Mesenteric fat pad (tissue), 1 donor: ENCODE results near the gene SYNDIG1. TPM values are rescaled to one million over a fixed set of nuclear protein-coding genes. Genes with fewer than 3 reads are reported as not detected.
A peak's percentile ranks its signal among the peaks of the same experiment; 100 is the strongest.

Source experiments
- DNase-seq: peaks from one replicate; pipeline ENCODE4 v3.0.0-alpha.2; 2020; ENCODE audit warnings: low spot score
- total RNA-seq: library from RNA; stranded (reverse); fragmentation: NEBNext Ultra II Directional; extraction: Animal tissue kit (Norgen Biotek cat#: 25700); gene quantifications from one replicate; pipeline ENCODE4 v1.2.1, GENCODE V29; 2021
- donor health status: DM: yes; HTN: yes; CAD: no.

SYNDIG1 gene
- total RNA-seq, 1 donor from 2014 or later: 0.77 TPM

DNA sequence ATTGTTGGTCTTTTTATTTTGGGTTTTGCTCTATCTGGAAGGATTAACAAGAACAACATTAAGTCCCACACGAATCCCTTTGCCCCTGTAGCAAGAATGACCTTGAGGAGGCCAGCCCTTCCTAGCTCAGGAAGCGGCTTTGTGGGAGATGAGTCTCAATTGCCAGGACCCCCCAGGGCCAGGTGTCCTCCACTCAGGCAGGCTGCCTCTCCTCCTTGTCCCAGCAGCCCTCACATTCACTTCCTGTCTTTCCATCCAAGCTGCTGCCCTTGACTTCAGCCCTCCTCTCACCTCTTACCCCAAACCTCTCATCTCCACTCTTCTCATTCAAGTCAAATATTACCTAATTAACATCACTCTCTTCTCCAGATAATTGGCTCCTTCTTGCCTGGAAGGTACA lies 22.6 kb upstream of the SYNDIG1 start:
- no peak for DNase-seq

DNA sequence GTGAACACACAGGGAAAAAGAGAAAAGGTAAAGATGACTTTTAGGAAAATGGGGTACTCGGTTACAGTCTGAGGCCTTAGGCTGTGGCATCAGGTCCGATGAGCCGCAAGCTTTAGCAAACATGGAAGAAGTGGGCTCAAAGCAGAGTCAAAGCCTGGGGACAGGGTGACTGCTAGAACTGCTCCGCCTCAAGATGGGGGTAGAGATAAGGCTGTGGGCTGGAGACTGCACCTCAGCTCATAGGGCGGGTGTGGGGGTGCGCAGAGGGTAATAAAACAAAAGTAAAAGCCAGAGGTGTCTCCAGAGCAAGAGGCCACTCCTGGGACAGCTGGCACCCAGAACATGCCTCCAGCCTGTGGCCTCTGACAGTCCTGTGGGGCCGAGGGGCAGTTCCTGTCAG lies 21.3 kb upstream of the SYNDIG1 start:
- DNase-seq: no peak

DNA sequence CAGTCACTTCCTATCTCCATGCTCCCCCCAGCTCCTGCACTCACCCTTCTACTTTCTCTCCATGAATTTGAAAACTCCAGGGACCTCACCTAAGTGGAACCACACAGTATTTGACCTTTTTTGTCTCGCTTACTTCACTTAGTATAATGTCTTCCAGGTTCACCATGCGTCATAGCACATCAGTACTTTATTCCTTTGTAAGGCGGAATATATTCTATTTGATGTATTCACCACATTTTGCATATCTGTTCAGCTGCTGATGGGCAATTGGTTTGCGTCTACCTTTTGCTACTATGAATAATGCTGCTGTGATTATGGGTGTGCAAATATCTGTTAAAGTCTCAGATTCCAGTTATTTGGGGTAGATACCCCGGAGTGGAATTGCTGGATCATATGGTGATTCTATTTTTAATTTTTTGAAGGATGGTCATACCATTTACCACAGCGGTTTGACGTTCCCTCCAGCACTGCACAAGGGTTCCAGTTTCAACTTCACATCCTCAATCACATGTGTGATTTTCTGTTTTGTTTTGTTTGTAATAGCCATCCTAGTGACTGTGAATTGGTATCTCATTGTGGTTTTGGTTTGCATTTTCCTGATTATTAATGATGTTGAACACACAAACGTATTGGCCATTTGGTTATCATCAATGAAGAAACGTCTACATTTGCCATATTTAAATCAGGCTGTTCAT lies 20.3 kb upstream of the SYNDIG1 start:
- DNase-seq: no peak

DNA sequence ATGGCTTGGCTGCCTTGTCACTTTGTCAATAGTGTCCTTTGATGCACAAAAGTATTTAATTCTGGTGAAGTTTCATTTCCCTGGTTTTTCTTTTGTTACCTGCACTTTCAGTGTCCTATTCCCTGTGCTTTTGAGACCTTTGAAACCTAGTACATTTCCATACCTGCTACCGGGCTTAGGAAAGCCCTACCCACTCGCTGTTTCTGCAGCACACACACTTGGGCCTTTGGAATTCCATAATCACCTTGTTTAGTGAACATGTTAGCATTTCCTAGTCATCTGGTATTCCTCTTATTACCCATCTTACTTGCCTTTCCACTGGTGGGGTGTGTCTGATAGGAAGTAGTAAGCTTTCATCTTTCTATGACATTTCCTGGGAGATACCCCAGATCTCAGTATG lies 19.3 kb upstream of the SYNDIG1 start:
- DNase-seq: no peak

DNA sequence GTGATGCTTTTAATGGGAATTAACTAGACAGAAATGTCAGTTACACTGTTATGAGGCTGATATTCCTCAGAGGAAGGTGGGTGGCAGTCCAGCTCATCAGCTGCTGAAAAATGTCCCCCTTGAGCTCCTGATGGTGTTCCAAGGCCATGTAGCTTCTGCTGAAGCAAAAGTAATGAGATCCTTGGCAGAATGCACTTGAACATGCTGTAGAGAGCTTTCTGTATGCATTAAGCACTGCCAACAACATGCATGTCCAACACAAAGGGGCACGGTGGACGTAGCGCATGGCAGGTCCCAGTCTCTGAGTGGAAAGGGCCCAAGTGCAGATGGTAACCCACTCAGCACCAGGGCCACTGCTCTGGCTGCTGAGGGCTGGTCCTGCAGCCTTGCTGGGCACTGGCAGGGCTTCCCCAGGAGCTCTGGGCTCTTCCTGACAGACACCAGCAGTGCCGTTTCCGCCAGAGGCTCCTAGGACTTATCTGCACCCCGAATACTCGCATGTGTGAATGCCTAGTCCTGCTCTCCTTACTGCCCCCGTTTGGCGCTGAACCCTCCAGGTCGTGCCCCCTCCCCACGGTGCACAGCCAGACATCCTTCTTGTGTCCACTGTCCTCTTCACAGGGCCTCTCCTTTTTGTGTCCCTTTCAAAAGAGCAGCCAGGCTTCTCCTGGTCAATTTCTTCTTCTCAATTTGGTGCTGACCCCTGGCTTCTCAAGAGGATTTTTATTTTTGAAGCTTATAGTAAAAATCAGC lies 18.6 kb upstream of the SYNDIG1 start:
- DNase-seq: no peak

DNA sequence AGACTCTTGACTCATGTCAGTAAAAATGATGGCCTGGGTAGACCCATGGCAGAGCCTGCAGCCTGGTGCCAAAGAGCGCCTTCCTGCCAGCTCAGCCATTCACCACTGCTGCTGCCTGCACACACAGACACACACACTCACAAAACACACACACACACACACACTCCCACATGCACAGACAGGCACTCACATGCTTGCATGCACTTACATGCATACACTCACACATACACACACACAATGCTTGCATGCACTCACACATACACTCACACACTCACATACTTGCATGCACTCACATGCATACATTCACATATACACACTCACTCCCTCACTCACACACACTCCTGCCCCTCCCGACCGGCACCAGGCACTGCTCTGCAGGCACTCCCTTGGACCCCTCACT lies 18.0 kb upstream of the SYNDIG1 start:
- DNase-seq: no peak

DNA sequence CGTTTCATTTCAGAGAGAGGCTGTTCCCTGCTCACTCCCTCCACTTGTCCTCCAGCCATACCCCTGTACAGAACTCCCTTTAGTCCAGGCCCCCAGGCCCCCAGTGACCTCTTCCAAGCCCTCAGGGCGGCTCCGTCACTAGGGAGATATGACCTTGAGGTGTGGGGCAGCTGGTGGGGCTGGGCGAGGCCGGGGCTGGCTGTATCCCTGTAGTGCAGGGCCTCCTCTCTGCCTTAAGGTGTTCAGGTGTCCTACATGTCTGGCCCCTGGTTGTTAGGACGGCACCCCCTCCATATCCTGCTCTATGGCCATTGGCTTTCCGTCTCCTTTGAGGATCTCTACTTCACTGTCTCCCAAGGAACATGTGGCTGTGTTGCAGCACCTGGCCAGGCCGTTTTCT lies 17.4 kb upstream of the SYNDIG1 start:
- no peak for DNase-seq

DNA sequence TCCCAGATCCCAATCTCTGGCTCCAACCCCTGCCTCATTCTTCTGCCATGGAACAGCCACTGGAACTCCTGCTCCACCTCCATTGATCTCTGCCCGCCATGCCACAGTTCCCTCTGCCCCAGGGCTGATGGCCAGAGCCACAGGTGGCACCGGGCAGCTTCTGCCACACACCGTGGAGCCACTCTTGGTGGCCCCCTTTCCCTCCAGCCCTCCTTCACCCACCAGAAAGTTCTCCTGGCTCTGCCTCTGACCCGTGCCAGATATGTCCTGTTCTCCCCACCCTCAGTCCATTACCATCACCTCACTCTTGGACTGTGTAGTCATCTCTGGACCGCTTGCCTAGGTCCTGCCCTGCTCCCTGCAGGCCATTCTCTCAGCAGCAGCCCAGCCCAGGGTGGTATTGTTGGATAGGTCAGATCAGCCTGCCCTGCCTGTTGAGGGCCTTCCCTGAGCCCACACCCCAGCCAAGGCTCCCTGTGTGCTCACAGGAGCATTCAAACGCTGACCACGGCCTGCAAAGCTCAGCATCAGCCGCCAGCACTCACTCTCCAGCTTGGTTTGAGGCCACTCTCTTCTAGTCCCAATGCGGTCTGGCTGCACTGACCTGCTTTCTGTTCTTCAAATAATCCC lies 16.8 kb upstream of the SYNDIG1 start:
- DNase-seq: no peak

DNA sequence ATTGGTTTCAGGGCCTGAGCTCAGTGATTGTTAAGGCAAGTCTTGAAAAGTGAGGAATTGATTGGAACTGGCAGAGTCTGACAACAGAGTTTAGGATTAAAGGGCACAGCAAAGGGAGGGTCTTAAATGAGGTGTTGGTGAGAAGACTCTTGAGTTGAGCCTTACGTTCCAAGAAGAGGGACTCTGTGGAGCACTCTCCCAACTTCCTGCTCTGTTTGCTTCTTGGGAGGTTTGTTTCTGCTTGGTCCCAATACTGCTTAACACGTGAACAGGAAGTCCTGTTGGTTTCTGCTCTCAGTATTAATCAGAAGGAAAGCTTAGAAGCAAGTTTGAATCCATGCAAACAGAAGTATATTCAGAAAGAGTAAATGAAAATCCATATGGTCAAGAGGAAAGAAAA lies 15.6 kb upstream of the SYNDIG1 start:
- no peak for DNase-seq

DNA sequence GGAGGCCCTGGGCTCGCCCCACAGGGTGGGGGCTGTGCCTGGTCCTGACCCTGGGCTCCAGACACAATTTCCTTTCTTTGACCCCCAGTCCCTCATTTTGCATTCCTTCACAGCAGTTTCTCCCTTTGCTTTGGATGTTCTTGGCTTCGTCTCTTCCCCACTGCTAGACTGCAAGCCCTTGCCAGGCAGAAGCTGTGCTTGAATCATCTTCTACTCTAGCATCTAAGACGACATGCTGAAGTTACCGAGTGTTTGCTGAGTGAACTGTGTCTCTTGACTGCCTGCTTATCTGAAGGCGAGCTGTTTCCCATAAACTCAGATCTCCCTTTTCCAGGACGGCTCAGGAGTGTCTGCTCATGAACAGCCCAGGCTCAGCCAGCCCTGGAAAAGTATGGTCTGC lies 14.3 kb upstream of the SYNDIG1 start:
- no peak for DNase-seq

DNA sequence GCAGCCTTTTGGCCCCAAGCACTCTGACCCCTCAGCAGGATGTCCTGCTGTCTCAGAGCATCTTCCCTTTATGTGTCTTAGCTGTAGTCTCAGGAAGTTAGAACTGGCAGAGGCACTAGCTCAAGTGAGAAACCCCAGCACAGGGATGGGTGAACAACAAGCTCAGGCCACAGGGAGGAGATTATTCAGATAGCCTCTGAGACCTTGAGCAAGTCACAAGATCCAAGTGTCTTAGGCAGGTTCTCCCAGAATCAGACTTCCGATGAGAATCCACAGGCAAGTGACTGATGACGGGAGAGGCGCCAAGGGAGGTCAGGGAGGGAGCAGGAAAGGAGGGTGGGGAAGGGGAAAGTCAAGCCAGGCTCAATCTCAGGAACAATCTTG lies 13.0 kb upstream of the SYNDIG1 start:
- no peak for DNase-seq

DNA sequence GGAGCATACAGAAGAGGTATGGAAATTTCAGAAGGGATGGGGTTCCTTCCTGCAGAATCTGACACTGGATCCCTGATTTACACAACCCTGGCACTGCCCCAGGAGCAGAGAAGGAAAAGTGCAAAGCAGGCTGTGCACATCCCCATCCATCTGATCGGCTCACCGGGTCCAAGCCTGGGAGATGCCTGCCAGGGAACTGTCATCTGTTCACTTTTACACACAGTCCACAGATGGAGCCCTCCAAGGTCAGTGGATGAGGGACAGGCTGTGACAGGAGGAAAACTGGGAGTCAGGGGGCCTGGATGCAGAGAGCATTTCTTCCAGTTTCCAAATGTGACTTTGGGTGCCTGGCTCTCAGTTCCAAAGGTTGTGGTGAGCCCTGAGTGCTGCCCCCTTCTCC lies 11.0 kb upstream of the SYNDIG1 start:
- no peak for DNase-seq

DNA sequence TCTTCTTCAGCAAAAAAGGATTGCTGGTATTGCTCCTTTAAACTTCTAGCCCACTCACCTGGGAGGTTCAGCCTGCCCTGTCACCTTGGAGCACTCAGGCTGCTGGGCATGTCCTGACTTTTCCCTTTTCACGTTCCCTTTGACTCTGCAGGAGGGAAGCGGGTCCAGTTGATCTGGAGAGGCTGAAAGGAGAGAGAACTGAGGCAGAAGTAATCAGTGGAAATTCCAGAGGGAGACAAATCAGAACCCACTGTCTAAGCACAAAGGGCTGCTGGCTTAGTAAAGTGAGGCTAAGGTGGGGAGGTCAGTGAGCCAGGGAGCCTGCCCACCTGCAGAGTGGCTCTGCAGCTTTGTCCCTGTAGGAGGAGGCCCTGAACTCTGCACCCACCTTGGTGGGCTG lies 9.7 kb upstream of the SYNDIG1 start:
- no peak for DNase-seq

DNA sequence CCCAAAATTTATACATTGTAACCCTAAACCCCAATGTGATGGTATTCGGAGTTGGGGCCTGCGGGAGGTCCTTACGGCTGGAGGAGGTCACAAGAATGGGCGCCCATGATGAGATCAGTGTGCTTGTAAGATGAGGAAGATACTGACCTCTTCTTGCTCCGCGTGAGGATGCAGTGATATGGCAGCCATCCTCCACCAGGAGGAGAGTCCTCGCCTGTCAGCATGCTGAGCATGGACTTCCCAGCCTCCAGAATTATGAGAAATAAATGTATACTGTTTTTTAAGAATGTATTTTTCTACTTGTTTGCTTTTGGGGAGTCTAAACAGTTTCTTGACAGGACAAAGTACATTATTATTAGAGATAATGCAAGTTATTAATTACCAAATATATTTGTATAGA lies 8.7 kb upstream of the SYNDIG1 start:
- no peak for DNase-seq

DNA sequence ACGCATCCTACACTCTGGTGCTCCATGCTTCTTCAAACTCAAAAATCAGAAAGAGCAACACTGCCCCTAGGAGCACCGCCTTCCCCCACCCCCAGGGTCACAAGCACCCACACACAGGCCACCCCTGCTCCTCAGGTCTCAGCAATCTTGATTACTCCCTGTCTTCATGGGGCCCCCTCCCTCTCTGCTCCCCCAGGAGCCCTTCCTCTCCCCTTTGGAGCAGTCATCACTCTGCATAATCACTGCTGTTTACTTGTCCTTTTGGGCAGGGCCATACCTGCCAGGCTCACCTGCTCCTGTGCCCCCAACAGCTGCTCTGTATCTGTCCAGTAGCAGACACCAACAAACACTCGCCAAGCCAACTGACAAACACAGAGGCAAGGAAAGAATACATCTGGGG lies 7.6 kb upstream of the SYNDIG1 start:
- DNase-seq: peak; percentile 51

DNA sequence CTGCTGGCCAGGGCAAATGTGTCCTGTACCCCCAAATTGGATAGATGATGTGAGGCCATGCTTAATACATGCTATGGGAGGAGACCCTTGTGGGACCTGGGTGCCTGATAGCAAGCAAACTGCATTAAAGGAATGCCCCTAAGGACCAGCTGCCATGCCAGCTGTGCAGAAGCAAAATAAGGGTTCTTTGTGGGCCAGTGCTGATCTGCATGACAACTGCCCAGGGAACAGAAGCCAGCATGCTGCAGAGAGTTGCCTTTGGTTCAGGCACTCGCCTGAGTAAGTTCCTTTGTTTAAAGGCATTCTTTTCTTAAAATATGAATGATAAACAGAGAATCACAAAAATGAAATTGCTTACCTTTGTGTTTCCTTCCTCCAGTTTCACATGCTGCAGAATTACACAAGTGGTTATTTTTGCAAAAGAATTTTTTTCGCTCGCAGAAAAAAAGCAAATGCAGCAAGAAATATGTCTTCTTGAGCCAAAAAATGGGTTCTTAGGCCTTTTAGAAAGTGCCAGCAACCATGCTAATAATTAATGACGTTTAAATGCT lies 6.9 kb upstream of the SYNDIG1 start:
- no peak for DNase-seq

DNA sequence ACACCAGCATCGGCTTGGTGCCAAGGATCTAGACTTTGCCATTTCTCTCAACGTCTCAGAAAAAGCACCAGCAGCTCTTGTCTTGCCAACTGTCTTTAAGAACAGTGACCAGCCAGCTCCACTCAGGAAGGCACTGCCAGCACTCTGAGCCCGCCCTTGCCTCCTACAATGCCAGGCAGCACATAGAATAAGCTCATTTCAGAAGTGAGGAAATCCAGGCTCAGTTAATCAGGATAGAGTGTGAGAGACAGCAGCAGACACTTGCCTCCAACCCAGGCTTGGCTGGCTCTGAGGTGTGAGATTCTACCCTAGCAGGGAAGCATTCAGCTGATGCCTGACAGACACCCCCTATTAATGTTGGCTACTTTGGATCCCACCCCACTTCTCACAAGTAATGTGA lies 4.3 kb upstream of the SYNDIG1 start:
- no peak for DNase-seq

DNA sequence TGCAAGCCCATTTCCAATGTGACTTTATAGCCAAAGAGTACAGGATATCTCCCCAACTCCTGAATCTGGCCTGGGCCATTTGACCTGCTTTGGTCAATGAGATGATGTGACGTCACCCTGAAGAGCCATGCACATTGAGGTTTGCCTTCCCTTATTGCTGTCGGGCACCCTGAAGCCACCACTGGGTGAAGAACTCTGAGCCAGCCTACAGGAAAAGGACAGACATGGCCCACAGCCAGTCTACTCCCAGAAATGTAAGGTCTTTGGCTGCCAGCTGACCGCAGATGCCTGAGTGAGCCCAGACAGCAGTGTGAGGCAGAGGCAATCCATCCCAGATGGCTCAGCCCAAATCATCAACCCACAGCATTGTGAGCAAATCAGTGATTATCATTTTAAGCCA lies 3.7 kb upstream of the SYNDIG1 start:
- no peak for DNase-seq

DNA sequence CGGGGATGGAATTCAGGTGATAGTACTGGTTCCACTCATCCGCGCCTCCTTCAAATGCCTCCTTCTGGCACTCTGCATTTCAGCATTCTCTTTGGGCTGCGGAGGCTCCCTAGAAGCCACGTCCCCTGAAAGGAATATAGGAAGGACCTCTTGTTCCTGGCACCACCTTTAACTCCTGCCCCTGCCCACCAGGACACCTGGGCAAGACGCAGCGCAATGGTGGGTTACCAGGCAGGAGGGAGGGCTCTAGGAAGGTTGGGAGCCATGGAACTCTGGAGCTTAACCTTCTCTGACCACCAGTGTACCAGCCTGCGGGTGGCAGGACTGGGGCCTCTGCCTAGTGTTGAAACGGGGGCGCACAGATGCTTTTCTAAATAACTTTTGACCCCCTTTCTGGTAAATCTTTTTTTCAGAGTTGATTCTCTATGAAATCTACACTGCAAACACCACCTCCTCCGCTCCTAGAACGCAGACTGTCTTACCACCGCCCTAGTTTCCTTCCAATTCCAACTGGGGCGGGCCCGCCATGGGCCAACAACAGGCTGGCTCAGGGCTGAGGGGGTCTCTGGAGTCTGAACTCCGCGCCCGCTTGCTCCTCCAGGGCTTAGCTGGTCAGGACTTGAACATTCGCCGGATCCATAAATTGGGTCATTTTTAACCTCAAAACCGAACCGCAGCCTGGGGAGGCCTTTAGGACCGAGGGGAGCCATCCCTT lies 871 bp upstream of the SYNDIG1 start:
- DNase-seq: no peak

DNA sequence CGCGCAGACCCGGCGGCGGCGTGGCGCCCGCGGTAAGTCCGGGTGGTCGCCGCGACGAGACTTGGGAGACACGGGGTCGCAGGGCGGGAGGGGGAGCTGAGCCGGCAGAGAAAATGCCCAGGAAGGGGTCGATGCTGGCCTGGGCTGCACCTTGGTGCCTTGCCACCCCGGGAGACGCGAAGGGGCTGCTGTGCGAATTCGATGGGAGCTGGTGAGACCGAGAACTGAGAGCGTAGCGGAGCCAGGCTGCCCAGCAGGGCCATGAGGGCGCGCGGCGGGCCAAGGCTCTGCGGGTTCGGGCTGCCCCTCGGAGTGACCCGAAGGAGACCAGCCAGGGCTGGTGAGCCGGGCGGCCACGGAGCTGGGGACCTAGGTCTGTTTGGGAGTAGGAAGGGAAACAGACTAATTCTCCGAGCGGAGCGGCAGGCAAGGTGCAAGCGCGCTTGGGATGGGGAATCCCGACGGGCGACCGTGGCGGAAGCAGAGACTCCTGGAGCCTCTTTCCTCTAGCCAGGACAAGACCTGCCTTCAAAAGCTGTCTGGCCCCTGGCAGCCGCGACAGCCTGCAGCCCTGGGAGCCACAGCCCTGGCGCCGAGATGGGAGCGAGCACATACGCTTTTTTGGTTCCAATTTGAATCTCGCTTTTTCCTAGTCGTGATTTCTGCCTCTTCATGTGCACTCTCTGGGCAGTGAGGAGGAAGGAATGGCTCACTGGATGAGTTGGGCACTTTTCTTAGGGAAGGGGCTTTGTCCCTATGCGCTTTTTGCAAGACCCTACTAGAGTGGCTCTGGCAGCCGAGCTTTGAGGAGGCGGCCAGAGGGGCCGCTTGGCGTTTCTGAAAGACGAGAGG lies 691 bp downstream of the SYNDIG1 start:
- peak; percentile 89 for DNase-seq
